Epithelial cell of proximal tubule (primary cell): ENCODE measurements around the gene RBM33. TPM values are rescaled to one million over a fixed set of nuclear protein-coding genes. Genes with fewer than 3 reads are reported as not detected.

Source experiments
- DNase-seq: peaks from one replicate; pipeline ENCODE4 v3.0.0-alpha.2; 2011; ENCODE audit warnings: low read depth
- H3K4me3 ChIP-seq: 2 replicates; pipeline ENCODE4 v1.5.1; 2011; ENCODE audit warnings: low read depth, mild to moderate bottlenecking, low read length
- CTCF ChIP-seq: conservative IDR thresholded peaks from 2 replicates; pipeline ENCODE4 v1.5.1; 2012; ENCODE audit warnings: low read depth, mild to moderate bottlenecking, low read length
- total RNA-seq: library from RNA; depleted of rRNA; stranded (reverse); fragments of >200 nt; gene quantifications from 2 replicates; pipeline ENCODE4 v1.2.3, GENCODE V29; 2015

RBM33 gene
- total RNA-seq, 1 donor from 2014 or later, result 18.0 TPM

GRCh38 chr7:155603205-155603857, 41.1 kb upstream of the RBM33 start:
- H3K4me3 ChIP-seq, result no peak overlapping the region
- no peak for DNase-seq
- no peak for TF ChIP-seq CTCF

- no peak overlapping the region for H3K4me3 ChIP-seq
- no peak for TF ChIP-seq CTCF
- DNase-seq, result no peak
These were observed 40.5 kb upstream of the RBM33 start for GRCh38 chr7:155603858-155604503.

- H3K4me3 ChIP-seq, result no peak overlapping the region
- TF ChIP-seq CTCF, result no peak
- no peak for DNase-seq
These were observed 39.9 kb upstream of the RBM33 start for GRCh38 chr7:155604504-155604997.

- TF ChIP-seq CTCF, result no peak
- DNase-seq, result no peak
- H3K4me3 ChIP-seq, result no peak overlapping the region
These were observed 35.3 kb upstream of the RBM33 start for GRCh38 chr7:155609185-155609584.

GRCh38 chr7:155610633-155611193, 33.7 kb upstream of the RBM33 start:
- TF ChIP-seq CTCF, result no peak
- H3K4me3 ChIP-seq, result no peak overlapping the region
- no peak for DNase-seq

- no peak for TF ChIP-seq CTCF
- DNase-seq, result no peak
- no peak overlapping the region for H3K4me3 ChIP-seq
These were observed 32.5 kb upstream of the RBM33 start for GRCh38 chr7:155611808-155612447.
